Fibroblast of skin of abdomen (primary cell): Measurements from ENCODE around the gene FANCD2OS. TPM values are rescaled to one million over a fixed set of nuclear protein-coding genes. Genes with fewer than 3 reads are reported as not detected.
"Not testable (repeated sequence)": the region's sequence is repeated elsewhere in the genome, so short reads cannot be mapped to it uniquely, and the experiment has no call there.

Experiments
- DNase-seq: peaks from one replicate; pipeline ENCODE4 v3.0.0-alpha.2; 2013
- polyA plus RNA-seq, 2 experiments: library from polyadenylated mRNA; unstranded; fragments of 120-200 nt; gene quantifications; one replicate each; pipeline ENCODE4 v1.2.1, GENCODE V29; 2013; ENCODE audit not compliant: insufficient read length in 2 of 2

Gene FANCD2OS, protein sequence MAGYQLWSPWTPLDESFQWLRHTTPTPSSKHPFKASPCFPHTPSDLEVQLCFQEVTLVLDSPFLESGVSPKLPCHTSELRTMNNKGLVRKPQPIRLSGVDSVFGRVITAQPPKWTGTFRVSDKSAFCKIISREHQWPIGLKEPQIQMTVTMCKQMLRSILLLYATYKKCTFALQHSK
- polyA plus RNA-seq (2013, experiment 1 of 2; ENCODE audit: insufficient read length): not detected
- polyA plus RNA-seq (2013, experiment 2 of 2; ENCODE audit: insufficient read length): 0.24 TPM

DNA sequence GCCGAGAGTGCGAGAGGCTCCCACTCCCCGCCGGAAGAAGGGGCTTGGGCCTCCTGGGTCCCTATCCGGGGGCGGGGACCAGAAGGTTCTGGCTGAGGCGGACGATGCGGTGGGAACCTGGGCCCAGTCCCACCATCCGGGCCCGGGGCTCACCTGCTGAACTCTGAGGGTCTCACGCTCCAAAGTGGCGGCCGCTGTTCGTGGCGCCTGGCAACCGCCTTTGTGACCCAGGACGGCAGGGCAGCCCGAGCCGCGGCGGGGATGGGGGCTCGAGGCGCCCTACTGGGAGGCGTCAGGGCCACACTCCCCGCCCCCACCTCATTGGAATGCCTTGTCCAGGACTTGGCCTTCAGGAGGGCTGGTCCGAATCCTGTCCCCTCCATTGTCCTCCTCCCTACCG is at the start of gene FANCD2OS:
TSS of gene FANCD2OS (minus strand) at position 165 of the 400 bp plus-strand sequence. CDS start 3,481 bp downstream, outside the sequence.
- no peak for DNase-seq

DNA sequence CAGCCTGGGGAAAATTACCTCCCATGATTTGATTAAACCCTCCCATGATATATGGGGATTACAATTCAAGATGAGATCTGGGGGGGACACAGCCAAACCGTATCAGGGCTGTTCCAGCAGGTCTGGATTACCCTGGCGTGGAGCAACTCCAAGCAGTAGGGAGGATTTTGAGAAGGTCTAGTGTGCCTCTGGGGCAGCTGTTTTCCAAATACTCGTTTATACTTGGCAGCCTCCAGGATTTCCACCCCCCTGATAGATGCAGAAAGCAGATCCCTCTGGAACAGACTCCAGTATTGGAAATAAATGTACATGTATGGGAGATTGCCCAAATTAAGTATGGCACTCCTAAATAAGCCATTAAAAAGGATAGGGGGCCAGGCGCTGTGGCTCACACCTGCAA is 49.0 kb upstream of the FANCD2OS start:
- no peak for DNase-seq

DNA sequence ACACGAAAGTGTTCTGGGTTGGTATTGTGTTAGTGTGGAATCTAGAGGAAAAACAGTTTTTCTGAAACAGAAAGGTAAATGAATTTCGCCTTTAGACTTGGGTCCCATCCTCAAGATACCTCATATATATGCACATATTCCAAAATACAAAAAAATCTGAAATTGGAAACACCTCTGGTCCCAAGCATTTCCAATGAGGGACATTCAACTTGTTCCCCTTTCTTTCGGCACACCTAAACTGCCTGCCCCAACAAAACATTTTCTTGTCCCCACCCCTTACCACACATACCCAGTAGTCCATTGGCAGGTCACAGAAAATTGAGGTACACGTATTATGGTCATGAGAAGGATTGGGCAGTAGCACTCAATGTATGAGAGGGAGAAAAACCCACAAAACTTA is 47.6 kb upstream of the FANCD2OS start:
- DNase-seq: no peak

DNA sequence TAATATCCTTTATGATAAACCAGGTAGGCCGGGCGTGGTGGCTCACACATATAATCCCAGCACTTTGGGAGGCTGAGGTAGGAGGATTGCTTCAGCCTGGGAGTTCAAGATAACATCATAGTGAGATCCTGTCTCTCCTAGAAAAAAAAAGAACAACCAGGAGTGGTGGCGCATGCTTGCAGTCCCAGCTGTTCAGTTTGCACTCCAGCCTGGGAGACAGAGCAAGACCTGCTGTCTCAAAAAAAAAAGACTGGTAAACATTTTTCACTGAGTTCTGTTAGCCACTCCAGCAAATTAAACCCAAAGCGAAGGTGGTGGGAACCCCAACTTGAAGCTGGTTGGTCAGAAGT is 47.0 kb upstream of the FANCD2OS start:
- no peak for DNase-seq

DNA sequence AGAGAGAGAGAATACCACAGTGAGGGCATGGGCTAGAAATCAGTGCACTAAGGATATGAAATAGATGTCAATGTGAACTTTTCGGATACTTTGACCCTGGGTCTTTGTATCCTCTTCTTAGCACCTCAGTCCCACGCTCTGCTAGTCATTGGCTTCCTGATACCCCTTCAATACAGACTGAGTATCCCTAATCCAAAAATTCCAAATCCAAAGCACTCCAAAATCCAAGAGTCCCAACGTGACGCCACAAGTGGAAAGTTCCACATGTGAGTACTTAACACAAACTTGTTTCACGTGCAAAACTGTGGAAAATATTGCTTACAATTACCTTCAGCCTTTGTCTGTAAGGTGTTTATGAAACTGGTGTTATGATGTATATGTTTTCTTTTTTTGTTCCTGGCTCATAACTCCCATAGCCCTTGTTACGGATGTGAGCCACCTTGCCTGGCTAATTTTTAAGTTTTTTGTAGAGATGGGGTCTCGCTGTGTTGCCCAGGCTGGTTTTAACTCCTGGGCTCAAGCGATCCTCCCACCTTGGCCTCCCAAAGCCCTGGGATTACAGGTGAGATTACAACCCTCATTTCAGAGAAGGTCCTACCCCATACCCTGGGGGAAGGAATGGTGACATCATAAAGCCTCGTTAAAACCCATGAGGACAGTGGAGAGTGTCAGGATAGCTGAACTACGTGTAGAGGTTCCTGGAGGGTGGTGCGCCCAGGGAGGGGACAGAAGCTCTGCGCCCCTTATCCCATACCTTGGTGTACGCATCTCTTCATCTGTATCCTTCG is 46.5 kb upstream of the FANCD2OS start:
- DNase-seq: no peak

DNA sequence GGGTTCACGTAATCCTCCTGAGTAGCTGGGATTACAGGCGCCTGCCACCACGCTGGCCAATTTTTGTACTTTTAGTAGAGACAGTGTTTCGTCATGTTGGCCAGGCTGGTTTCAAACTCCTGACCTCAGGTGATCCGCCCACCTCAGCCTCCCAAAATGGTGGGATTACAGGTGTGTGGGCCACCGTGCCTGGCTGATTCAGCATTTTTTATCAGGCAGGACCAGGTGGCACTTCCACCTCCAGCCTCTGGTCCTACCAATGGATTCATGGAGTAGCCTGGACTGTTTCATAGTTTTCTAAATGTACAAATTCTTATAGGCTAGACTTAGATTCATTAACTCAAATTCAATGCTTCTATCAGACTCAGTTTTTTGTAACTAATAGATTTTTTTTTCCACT is 42.9 kb upstream of the FANCD2OS start:
- no peak for DNase-seq

DNA sequence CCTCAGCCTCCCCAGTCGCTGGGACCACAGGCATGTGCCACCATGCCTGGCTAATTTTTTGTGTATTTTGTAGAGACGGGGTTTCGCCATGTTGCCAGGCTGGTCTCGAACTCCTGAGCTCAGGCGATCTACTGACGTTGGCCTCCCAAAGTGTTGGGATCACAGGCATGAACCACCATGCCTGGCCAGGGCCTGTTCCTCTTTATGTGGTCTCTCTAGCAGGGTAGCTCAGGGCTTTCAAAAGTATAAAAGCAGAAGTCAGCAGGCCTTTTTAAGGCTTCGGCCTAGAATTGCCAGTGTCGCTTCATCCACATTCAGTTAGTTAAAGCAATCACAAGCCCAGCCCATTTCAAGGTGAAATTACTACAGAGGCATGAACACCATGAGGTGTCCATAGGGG is 41.2 kb upstream of the FANCD2OS start:
- no peak for DNase-seq

DNA sequence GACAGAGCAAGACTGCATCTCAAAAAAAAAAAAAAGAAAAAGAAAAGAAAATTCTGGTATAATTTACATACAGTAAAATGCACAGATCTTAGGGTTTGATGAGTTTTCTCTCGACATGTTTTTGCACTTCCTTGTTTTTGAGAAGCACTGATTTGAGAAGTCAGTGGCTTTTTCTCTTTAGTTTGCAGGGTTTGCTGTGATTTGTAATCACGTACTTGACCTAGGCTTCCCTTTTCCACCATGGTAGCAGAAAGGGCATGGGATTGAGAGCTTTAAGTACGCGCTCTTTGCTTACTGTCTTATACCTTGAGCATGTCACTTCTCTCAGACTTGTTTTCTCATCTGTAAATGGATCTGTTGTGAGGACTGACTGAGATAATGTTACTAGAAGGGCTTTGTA is 37.6 kb upstream of the FANCD2OS start:
- no peak for DNase-seq

DNA sequence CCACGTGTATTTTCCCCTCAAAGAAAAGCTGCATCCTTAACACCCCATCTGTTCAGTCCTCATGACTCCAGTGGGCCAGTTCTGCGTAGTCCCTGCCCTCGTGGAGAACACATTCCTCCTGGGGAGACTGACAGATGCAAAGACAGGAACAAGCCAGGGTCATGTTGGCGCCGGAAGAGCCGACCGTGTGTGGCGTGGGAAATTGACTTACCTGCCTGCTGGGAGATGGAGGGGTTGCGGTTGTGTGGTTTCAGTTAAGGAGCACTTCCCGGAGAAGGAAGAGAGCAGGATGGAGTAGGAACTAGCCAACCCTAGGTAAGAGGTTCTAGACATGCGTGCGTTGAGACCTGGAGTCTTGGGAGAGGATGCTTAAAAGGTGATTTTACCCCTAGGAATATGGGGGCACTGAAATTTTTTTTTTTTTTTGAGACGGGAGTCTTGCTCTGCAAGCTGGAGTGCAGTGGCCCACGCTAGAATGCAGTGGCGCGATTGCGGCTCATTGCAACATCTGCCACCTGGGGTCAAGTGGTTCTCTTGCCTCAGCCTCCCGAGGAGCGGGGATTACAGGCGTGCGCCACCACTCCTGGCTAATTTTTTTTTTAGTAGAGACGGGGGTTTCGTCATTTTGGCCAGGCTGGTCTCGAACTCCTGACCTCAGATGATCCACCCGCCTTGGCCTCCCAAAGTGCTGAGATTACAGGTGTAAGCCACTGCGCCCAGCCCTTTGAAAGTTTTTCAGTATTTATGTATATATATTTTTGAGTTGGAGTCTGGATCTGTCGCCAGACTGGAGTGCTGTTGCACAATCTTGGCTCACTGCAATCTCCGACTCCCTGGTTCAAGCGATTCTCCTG is 34.9 kb upstream of the FANCD2OS start:
- DNase-seq: no peak

DNA sequence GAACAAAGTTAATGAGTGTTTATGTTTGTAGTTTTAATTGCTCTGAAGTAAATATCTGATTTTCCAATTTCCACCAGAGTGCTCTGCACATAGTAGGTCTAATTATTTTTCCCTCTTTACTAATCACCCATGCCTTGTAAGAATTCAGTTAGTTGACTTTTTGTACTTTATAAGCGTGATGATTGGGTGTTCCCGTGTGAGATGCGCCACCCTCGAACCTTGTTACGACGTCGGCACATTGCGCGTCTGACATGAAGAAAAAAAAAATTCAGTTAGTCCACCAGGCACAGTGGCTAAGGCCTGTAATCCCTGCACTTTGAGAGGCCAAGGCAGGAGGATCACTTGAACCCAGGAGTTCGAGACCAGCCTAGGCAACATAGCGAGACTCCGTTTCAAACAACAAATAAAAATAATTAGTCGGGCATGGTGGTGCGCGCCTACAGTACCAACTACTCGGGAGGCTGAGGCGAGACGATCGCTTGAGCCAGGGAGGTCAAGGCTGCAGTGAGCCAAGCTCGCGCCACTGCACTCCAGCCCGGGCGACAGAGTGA is 33.0 kb upstream of the FANCD2OS start:
- DNase-seq: no peak

DNA sequence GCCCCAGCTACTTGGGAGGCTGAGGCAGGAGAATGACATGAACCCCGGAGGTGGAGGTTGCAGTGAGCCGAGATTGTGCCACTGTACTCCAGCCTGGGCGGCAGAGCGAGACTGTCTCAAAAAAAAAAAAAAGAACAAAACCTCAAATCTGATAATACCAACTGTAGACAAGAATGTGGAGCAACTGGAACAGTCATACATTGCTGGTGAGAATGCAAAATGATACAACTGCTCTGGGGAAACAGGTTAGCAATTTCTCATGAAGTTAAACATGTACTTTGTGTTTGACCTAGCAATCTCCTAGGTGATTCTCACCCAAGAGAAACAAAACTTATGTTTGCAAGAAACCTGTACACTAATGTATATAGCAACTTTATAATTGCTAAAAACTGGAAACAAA is 29.1 kb upstream of the FANCD2OS start:
- DNase-seq: no peak

DNA sequence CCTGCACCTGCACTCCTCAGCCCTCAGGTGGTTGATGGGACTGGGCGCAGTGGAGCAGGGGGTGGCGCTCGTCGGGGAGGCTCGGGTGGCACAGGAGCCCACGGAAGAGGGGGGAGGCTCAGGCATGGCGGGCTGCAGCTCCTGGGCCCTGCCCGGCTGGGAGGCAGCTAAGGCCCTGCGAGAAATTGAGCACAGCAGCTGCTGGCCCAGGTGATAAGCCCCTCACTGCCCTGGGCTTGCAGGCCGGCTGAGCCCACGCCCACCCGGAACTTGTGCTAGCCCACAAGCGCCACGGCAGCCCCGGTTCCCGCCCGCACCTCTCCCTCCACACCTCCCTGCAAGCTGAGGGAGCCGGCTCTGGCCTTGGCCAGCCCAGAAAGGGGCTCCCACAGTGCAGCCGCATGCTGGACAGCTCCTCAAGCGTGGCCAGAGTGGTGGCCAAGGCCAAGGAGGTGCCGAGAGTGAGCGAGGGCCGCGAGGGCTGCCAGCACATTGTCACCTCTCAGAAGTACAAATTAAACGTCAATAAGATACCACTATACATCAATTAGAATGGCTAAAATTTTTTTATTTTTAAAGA is 28.5 kb upstream of the FANCD2OS start:
- no peak for DNase-seq

DNA sequence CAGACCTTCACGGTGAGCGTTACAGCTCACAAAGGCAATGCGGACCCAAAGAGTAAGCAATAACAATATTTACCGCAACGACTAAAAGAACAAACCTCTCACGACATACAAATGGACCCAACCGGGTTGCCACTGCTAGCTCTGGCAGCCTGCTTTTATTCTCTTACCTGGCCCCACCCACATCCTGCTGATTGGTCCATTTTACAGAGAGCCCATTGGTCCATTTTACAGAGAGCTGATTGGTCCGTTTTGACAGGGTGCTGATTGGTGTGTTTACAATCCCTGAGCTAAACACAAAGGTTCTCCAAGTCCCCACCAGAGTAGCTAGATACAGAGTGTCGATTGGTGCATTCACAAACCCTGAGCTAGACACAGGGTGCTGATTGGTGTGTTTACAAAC is 27.8 kb upstream of the FANCD2OS start:
- DNase-seq: not testable (repeated sequence)

DNA sequence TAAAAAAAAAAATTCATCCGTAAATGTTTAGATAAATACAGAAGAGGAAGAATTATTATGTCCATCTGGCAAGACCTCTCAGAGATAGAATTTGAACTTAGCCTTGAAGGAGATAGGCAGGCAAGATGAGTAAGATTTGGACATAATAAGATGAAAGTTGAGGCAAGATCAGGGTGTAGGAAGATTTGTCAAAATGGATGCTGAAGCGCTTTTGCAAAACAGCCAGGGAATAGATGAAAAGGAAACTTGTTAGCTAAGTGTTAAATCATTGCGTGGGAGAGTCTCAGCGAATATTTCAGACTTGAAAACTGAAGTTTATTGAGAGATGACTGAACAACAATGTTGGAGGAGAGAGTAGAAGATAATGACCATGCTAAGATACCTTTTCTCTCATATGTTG is 14.7 kb upstream of the FANCD2OS start:
- DNase-seq: no peak

DNA sequence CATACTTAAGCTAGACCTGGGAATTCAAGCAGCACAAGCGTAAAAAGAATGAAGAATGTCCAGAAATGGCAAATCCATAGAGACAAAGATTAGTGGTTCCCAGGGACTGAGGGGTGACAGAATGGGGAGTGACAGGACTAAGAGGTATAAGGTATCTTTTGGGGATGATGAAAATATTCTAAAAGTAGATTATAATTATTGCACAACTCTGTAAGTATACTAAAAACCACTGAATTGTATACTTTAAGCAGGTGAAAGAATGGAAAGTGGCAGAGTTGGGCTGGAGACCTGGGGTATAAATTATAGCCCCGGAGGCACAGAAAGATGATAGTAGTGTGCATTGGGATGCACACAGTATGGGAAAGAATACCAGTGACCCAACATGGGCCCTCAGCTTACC is 13.0 kb upstream of the FANCD2OS start:
- no peak for DNase-seq

DNA sequence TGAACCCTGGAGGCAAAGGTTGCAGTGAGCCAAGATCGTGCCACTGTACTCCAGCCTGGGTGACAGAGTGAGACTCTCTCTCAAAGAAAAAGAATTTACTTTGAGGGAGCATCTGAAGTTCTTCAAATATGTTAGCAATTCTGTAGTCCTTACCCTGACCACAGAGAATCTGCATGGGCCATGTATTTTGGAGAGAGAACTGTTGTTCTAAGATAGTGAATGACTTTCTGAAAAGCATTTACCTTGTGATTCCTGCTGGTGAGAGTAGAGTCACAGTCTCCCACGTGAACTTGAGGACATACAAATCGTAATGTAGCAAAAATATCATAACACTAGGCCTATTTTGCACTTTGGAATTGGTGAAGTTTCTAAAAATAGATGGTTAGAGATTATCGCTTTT is 11.3 kb upstream of the FANCD2OS start:
- DNase-seq: no peak

DNA sequence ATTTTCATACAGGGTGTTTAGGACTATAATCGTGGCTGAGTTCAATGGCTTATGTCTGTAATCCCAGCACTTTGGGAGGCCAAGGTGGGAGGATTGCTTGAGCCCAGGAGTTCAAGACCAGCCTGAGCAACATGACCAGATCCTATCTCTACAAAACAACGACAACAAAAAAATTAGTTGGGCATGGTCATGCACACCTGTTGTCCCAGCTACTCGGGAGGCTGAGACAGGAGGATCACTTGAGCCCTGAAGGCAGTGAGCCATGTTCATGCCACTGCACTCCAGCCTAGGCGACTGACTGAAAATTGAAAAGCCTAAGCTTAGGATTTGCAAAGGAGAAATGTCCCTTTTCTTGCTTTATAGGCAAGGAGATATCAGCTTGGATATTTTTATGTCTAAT is 8.9 kb upstream of the FANCD2OS start:
- no peak for DNase-seq

DNA sequence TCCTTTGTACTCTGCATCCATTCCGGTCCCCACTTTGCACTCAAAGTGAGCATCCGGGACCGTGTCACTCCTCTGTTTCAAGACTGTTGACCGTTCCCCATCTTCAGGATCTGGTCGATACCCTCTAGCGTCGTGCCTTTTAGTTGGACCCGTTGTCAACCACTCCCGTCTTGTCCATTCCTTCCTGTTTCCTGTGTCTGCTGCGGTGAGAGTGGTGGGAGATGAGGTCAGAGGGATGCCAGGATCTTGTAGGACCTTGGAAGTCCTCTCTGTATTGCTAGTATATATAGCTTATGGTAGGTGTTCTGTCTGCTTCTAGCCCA is 8.0 kb upstream of the FANCD2OS start:
- DNase-seq: peak; percentile 40

DNA sequence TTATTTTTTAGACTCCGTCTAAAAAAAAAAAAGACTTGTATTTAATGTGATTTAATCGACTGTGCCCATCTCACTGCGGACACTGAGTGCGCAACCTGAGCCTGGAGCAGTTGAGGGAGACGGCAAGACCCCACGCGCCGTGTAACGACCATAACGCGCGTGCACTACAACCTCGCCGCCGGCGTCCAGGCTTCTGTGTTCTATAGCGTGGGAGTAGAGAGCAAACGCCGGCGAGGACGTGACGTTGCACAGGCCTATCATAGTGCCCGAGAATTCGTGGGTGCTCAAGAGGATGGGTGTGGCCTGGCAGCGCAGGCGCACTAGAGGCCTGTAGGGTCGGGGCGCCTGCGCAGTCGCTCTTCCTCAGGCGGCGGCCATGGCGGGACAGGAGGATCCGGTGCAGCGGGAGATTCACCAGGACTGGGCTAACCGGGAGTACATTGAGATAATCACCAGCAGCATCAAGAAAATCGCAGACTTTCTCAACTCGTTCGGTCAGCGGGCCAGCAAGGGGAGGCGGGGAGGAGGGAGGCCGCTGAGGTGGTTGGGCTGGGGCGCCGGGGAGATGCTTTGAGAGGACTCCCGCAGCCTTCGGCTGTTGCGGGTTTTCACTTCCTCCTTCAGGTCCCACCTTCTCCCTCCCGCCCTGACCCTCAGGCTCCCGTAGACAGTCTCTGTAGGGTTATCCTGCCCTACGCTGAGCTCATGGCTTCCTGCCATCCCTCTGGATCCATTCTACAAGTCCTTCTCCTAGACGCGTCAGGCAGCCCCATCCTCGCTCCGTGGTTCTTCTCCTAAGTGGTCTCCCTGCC is 7.5 kb upstream of the FANCD2OS start, which contains the start of gene BRK1:
TSS of gene BRK1 (plus strand) at position 350 of the 812 bp plus-strand sequence. CDS start at position 377, 27 bp downstream.
- peak; percentile 97 for DNase-seq

DNA sequence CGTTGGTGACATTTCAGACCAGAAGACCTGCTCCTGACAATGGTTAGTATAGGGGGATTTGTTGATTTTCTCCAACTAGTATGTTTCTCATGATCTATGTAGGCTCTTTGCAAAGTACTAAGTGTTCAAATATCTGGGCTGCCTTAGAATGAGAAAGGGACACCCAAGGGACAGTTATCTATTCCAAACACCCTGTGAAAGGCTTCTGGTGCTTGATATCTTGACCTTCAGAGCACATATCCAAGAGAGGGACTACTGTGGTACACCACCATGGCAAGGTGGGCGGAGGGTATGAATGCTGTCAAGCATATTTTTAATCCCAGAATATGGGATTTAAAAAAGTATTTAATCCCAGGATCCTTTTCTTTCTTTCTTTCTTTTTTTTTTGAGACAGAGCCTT is 1.1 kb downstream of the FANCD2OS start:
- DNase-seq: no peak

DNA sequence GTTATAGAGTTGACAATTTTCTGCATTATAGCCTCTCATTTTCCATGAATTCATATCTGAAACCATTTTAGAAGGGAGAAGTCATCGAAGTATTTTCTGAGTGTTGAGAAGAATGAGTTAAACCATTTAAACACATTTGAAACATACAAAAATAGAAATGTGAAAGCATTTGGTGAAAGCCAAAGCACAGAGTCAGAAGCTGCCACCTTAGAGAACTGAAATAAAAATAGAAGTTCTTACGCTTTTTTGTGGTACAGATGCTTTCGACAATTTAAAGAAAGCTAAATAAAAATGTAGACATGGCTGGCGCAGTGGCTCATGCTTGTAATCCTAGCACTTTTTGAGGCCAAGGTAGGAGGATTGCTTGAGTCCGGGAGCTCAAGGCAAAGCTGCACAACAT is 9.0 kb downstream of the FANCD2OS start:
- no peak for DNase-seq

DNA sequence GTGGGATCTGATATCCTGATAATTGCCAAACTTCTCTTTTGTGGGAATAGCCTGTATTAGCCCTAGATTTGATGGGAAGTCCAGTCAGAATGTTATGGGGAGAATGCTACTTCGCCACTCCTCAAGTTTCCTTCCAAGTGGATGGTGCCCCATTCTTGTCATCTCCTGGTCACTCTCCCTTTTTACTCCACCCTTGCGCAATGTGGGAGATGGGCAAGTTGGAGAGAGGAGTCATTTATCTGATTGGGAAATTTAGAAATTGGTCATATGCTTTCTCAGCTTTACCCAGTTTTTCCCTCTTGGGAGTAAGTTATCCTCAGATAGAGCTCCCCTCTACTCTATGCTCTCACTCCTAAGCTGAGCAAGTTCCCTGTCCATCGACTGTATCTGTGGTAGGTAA is 14.4 kb downstream of the FANCD2OS start:
- DNase-seq: no peak
